ENCODE results near the gene CTDP1. TPM values are rescaled to one million over a fixed set of nuclear protein-coding genes. Genes with fewer than 3 reads are reported as not detected.

The CTDP1 gene
- total RNA-seq, 2 experiments from 2014 or later: 11.9 to 15.4 TPM

DNA sequence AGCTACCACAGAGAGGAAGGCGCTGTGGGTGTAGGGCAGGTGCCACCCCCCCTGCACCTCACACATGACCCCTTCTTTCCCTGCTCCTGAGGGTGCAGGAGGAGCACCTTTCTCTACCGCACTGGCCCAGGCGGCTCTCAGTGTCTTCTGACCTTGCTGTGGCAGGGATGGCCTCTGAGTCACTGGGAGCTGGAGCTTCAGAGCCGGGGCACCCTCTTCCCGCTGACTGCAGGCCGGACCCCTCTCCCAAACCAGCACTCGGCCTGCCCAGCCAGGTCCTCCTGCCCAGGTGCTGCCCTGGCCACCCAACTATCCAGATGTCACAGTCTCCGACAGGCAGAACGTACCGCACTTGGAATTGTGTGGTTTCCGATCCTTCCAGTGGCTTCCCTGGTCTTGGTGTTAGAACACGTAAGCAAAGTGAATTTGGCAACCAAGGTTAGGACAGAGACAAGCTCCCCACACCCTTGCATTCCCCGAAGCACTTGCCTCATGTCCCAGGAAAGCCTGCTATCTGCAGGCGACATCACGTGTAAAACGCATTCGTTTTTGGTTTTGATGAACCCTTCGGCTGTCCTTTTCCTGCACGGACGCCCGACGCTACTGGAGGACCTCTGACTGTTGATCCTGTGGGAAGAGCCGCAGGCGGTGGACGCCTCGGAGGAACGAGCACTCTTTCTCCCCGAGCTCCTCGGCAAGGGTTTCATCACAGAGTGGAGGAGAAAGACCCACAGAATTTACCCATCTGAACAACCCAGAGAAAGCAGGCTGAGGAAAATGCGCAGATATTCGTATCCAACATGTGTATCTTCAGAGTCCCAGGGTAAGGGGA, 93.5 kb downstream of the CTDP1 start:
- ChIA-PET CTCF (ENCODE audit: unreplicated experiment) (no interaction called here), POLR2A (no interaction called here)
- no peak overlapping the region for H3K27ac ChIP-seq (ENCODE audit: low read depth, low read length, poor library complexity, severe bottlenecking)
- H3K79me2 ChIP-seq (ENCODE audit: insufficient read depth, low read depth, low read length): no peaks in the 10 kb centered on the region
- no peak overlapping the region for H2AFZ ChIP-seq (ENCODE audit: low read length)
- no TSS peak for BruUV-seq (replicated peaks)
- H3K4me1 ChIP-seq (ENCODE audit: insufficient read depth, low read length, poor library complexity, severe bottlenecking): no peaks in the 10 kb centered on the region
- no peak overlapping the region for H3K4me2 ChIP-seq (ENCODE audit: low read length)
- intact Hi-C loops (cut with micrococcal nuclease; ENCODE audit: unreplicated experiment): no loop called here
- no peak for TF ChIP-seq EZH2phosphoT487 (IDR thresholded peaks at IDR 0.05; ENCODE audit: borderline replicate concordance, low read depth, low read length)
- TF ChIP-seq, protein P1, sequence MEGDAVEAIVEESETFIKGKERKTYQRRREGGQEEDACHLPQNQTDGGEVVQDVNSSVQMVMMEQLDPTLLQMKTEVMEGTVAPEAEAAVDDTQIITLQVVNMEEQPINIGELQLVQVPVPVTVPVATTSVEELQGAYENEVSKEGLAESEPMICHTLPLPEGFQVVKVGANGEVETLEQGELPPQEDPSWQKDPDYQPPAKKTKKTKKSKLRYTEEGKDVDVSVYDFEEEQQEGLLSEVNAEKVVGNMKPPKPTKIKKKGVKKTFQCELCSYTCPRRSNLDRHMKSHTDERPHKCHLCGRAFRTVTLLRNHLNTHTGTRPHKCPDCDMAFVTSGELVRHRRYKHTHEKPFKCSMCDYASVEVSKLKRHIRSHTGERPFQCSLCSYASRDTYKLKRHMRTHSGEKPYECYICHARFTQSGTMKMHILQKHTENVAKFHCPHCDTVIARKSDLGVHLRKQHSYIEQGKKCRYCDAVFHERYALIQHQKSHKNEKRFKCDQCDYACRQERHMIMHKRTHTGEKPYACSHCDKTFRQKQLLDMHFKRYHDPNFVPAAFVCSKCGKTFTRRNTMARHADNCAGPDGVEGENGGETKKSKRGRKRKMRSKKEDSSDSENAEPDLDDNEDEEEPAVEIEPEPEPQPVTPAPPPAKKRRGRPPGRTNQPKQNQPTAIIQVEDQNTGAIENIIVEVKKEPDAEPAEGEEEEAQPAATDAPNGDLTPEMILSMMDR (conservative IDR thresholded peaks at IDR 0.05; ENCODE audit: low read length): no peak
- no peaks in the 10 kb centered on the region for H3K9me3 ChIP-seq (ENCODE audit: low read length)
- H3K36me3 ChIP-seq (ENCODE audit: insufficient read depth, low read length): no peaks in the 10 kb centered on the region
- DNase-seq (ENCODE audit: low spot score): no peak
- H4K20me1 ChIP-seq (ENCODE audit: insufficient read depth, low read length): no peaks in the 10 kb centered on the region
- no peak overlapping the region for H3K4me3 ChIP-seq (ENCODE audit: low read depth, low read length, poor library complexity, severe bottlenecking)
- H3K9me2 ChIP-seq (ENCODE audit: insufficient read depth, low read length): no peaks in the 10 kb centered on the region

DNA sequence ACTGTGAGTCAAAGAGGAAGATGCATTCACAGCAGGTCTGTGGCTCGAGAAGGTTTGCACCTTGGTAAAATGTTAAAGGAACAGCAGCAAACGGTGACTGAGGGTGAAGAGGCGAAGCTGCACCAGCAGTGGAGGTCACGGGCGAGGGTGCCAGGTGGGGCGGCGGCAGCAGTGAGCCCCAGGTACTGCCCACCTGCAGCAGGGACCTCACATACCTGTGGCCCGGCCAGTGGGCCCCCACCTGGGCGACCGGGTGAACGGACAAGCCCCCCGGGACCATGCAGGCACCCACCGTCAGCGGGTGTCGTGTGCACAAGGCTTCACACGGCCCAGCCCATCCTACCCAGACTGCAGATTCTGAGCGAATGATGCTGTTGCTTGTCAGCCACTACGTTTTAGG, 94.5 kb downstream of the CTDP1 start:
- no peak for TF ChIP-seq EZH2phosphoT487 (IDR thresholded peaks at IDR 0.05; ENCODE audit: borderline replicate concordance, low read depth, low read length)
- TF ChIP-seq, protein P1 (conservative IDR thresholded peaks at IDR 0.05; ENCODE audit: low read length): no peak
- no peaks in the 10 kb centered on the region for H3K36me3 ChIP-seq (ENCODE audit: insufficient read depth, low read length)
- H2AFZ ChIP-seq (ENCODE audit: low read length): no peak overlapping the region
- POLR2A ChIA-PET: no interaction called here
- H3K4me3 ChIP-seq (ENCODE audit: low read depth, low read length, poor library complexity, severe bottlenecking): no peak overlapping the region
- no peaks in the 10 kb centered on the region for H3K9me3 ChIP-seq (ENCODE audit: low read length)
- H3K4me2 ChIP-seq (ENCODE audit: low read length): no peak overlapping the region
- DNase-seq (ENCODE audit: low spot score): no peak
- CTCF ChIA-PET (ENCODE audit: unreplicated experiment): no interaction called here
- H3K4me1 ChIP-seq (ENCODE audit: insufficient read depth, low read length, poor library complexity, severe bottlenecking): no peaks in the 10 kb centered on the region
- intact Hi-C loops (cut with micrococcal nuclease; ENCODE audit: unreplicated experiment): no loop called here
- H3K27ac ChIP-seq (ENCODE audit: low read depth, low read length, poor library complexity, severe bottlenecking): no peak overlapping the region
- no peaks in the 10 kb centered on the region for H3K9me2 ChIP-seq (ENCODE audit: insufficient read depth, low read length)
- no peaks in the 10 kb centered on the region for H4K20me1 ChIP-seq (ENCODE audit: insufficient read depth, low read length)
- H3K79me2 ChIP-seq (ENCODE audit: insufficient read depth, low read depth, low read length): no peaks in the 10 kb centered on the region
- no TSS peak for BruUV-seq (replicated peaks)

DNA sequence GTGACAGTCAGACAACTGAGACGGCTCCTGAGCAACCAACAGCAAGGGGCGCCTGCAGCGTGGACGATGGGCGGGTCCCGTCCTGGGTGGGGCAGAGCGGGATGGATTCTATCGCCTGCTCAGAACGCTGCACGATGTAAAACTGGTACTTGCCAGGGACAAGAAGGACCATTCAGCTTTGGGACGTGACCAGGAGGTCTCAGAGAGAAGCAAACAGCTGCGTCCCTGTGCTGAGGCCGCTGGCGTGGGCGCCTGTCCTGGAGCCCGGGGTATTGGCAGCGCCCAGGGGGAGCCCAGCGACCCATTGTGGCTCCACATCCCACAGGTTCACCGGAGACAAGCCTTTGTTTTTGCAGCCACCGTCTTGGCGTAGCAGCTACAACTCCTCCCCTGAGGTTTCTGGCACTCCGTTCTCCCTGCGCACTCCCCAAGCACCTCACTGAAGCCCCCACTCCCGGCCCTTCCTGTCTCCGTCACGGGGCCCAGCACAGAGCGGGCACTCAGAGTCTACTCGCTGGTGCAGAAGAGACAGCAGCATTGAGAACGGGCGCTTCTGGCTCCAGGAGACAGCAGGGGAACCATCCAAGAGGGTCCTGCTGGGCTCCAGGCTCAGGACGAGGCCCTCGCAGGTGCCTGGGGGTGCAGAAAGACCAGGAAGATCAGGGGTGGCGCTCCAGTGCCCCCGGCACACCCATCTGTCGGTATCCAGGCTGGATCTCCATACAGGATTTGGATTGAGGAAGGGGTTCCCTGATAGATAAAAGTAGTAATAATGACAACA, 96.0 kb downstream of the CTDP1 start:
- intact Hi-C loops (cut with micrococcal nuclease; ENCODE audit: unreplicated experiment): no loop called here
- Histone ChIP-seq H3K4me2 (ENCODE audit: low read length) (no peak overlapping the region), H4K20me1 (ENCODE audit: insufficient read depth, low read length) (no peaks in the 10 kb centered on the region), H2AFZ (ENCODE audit: low read length) (no peak overlapping the region), H3K4me1 (ENCODE audit: insufficient read depth, low read length, poor library complexity, severe bottlenecking) (no peaks in the 10 kb centered on the region), H3K4me3 (ENCODE audit: low read depth, low read length, poor library complexity, severe bottlenecking) (no peak overlapping the region), H3K36me3 (ENCODE audit: insufficient read depth, low read length) (no peaks in the 10 kb centered on the region), H3K27ac (ENCODE audit: low read depth, low read length, poor library complexity, severe bottlenecking) (no peak overlapping the region), H3K79me2 (ENCODE audit: insufficient read depth, low read depth, low read length) (no peaks in the 10 kb centered on the region), H3K9me2 (ENCODE audit: insufficient read depth, low read length) (no peaks in the 10 kb centered on the region), H3K9me3 (ENCODE audit: low read length) (no peaks in the 10 kb centered on the region)
- ChIA-PET CTCF (ENCODE audit: unreplicated experiment) (no interaction called here), POLR2A (no interaction called here)
- DNase-seq (ENCODE audit: low spot score): no peak
- no peak for TF ChIP-seq EZH2phosphoT487 (IDR thresholded peaks at IDR 0.05; ENCODE audit: borderline replicate concordance, low read depth, low read length)
- TF ChIP-seq, protein P1 (conservative IDR thresholded peaks at IDR 0.05; ENCODE audit: low read length): no peak
- no TSS peak for BruUV-seq (replicated peaks)
